ENCODE measurements around the gene MYOF. TPM values are rescaled to one million over a fixed set of nuclear protein-coding genes. Genes with fewer than 3 reads are reported as not detected.

MYOF gene
- total and polyA plus RNA-seq, 9 of the 15 experiments (the other 6 are each of a cell fraction or from before 2014, with no cell fraction given): 0.06 to 0.27 TPM; not detected in 7

DNA sequence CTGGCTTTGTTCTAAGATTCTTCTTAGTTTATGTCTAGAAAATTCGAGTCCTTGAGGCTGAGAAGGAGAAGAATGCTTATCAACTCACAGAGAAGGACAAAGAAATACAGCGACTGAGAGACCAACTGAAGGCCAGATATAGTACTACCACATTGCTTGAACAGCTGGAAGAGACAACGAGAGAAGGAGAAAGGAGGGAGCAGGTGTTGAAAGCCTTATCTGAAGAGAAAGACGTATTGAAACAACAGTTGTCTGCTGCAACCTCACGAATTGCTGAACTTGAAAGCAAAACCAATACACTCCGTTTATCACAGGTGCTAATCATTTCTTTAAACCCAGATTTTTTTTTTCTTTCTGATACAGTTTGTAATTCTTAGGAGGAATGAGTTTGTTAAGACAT lies 20.9 kb upstream of the MYOF start:
- H3K27ac ChIP-seq (ENCODE audit: extremely low read depth, low read depth, low read length): no peak overlapping the region
- WGBS (ENCODE audit: insufficient coverage, low coverage, missing lambda C conversion rate): 39% methylated on average over 6 of the region's 6 CpGs
- H3K9ac ChIP-seq (ENCODE audit: insufficient read depth in 1 of 2, low read depth in 2 of 2, low read length in 2 of 2): no peak overlapping the region

More for the DNA sequence above, 20.9 kb upstream of the MYOF start:
- Histone ChIP-seq H4K20me1 (replicated peaks; ENCODE audit: control insufficient read depth, insufficient read depth, low read length) (no peaks in the 10 kb centered on the region), H2AFZ (ENCODE audit: low read depth, low read length) (no peak overlapping the region), H3K27me3 (ENCODE audit: control insufficient read depth in 2 of 2, insufficient read depth in 2 of 2, low read length in 2 of 2) (no peaks in the 10 kb centered on the region), H3K9me1 (ENCODE audit: control insufficient read depth, insufficient read depth, low read length) (no peaks in the 10 kb centered on the region), H3K4me3 (no peak overlapping the region), H3K4me1 (replicated peaks in 1 of 2; ENCODE audit: control insufficient read depth in 2 of 2, insufficient read depth in 2 of 2, low read length in 2 of 2) (peaks cover 0 to 4% of the 10 kb centered on the region in 2 experiments; a peak in 3 of 5 replicates), H3K79me2 (ENCODE audit: control insufficient read depth, insufficient read depth, low read length) (no peaks in the 10 kb centered on the region; the same call in 2 of the 3 replicates), H3K36me3 (ENCODE audit: control insufficient read depth, insufficient read depth, low read length) (peaks cover 28% of the 10 kb centered on the region; the same call in 1 of the 3 replicates), H3K9me3 (replicated peaks; ENCODE audit: control insufficient read depth, insufficient read depth, low read depth, low read length) (no peaks in the 10 kb centered on the region), H3K4me2 (ENCODE audit: insufficient read depth, low read length) (no peak overlapping the region)
- in situ Hi-C loops (cut with MboI) (no loop called here), intact Hi-C loops (cut with micrococcal nuclease) (no loop called here)
- FAIRE-seq (no peak), DNase-seq (ENCODE audit: extremely low read depth in 1 of 4, low spot score in 3 of 4) (no peak), ATAC-seq (no peak)
- CTCF ChIA-PET (ENCODE audit: low intra/inter-chr PET ratio): no interaction called here
- BruUV-seq (replicated peaks): no TSS peak
- no peak for TF ChIP-seq SMARCC2 (IDR thresholded peaks at IDR 0.05; ENCODE audit: low read depth)
- no peak for TF ChIP-seq NCOA1 (IDR thresholded peaks at IDR 0.05; ENCODE audit: low read depth)
- no peak for TF ChIP-seq SP1 (CRISPR knock-in tag; IDR thresholded peaks at IDR 0.05)
- no peak for TF ChIP-seq ZBTB17 (CRISPR knock-in tag; IDR thresholded peaks at IDR 0.05)
- TF ChIP-seq MTA2 (IDR thresholded peaks at IDR 0.05; ENCODE audit: low read depth): no peak
- TF ChIP-seq, protein P1, sequence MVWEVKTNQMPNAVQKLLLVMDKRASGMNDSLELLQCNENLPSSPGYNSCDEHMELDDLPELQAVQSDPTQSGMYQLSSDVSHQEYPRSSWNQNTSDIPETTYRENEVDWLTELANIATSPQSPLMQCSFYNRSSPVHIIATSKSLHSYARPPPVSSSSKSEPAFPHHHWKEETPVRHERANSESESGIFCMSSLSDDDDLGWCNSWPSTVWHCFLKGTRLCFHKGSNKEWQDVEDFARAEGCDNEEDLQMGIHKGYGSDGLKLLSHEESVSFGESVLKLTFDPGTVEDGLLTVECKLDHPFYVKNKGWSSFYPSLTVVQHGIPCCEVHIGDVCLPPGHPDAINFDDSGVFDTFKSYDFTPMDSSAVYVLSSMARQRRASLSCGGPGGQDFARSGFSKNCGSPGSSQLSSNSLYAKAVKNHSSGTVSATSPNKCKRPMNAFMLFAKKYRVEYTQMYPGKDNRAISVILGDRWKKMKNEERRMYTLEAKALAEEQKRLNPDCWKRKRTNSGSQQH (CRISPR knock-in tag; IDR thresholded peaks at IDR 0.05): no peak
- no peak for TF ChIP-seq POLR2H (tag; IDR thresholded peaks at IDR 0.05; ENCODE audit: low read depth)
- TF ChIP-seq CBX3 (IDR thresholded peaks at IDR 0.05; ENCODE audit: borderline replicate concordance in 1 of 2, low read length in 2 of 2): no peak
- no peak for TF ChIP-seq BHLHE40 (IDR thresholded peaks at IDR 0.05; ENCODE audit: low read length)
- TF ChIP-seq, protein P2, sequence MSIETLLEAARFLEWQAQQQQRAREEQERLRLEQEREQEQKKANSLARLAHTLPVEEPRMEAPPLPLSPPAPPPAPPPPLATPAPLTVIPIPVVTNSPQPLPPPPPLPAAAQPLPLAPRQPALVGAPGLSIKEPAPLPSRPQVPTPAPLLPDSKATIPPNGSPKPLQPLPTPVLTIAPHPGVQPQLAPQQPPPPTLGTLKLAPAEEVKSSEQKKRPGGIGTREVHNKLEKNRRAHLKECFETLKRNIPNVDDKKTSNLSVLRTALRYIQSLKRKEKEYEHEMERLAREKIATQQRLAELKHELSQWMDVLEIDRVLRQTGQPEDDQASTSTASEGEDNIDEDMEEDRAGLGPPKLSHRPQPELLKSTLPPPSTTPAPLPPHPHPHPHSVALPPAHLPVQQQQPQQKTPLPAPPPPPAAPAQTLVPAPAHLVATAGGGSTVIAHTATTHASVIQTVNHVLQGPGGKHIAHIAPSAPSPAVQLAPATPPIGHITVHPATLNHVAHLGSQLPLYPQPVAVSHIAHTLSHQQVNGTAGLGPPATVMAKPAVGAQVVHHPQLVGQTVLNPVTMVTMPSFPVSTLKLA (conservative IDR thresholded peaks at IDR 0.05): no peak
- TF ChIP-seq FOXJ2 (tag; IDR thresholded peaks at IDR 0.05): no peak
- TF ChIP-seq, protein P3, sequence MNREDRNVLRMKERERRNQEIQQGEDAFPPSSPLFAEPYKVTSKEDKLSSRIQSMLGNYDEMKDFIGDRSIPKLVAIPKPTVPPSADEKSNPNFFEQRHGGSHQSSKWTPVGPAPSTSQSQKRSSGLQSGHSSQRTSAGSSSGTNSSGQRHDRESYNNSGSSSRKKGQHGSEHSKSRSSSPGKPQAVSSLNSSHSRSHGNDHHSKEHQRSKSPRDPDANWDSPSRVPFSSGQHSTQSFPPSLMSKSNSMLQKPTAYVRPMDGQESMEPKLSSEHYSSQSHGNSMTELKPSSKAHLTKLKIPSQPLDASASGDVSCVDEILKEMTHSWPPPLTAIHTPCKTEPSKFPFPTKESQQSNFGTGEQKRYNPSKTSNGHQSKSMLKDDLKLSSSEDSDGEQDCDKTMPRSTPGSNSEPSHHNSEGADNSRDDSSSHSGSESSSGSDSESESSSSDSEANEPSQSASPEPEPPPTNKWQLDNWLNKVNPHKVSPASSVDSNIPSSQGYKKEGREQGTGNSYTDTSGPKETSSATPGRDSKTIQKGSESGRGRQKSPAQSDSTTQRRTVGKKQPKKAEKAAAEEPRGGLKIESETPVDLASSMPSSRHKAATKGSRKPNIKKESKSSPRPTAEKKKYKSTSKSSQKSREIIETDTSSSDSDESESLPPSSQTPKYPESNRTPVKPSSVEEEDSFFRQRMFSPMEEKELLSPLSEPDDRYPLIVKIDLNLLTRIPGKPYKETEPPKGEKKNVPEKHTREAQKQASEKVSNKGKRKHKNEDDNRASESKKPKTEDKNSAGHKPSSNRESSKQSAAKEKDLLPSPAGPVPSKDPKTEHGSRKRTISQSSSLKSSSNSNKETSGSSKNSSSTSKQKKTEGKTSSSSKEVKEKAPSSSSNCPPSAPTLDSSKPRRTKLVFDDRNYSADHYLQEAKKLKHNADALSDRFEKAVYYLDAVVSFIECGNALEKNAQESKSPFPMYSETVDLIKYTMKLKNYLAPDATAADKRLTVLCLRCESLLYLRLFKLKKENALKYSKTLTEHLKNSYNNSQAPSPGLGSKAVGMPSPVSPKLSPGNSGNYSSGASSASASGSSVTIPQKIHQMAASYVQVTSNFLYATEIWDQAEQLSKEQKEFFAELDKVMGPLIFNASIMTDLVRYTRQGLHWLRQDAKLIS (CRISPR knock-in tag; IDR thresholded peaks at IDR 0.05): no peak
- no peak for TF ChIP-seq KDM5B (IDR thresholded peaks at IDR 0.05; ENCODE audit: insufficient replicate concordance, low read depth, low read length)
- TF ChIP-seq BCL6 (CRISPR knock-in tag; IDR thresholded peaks at IDR 0.05): no peak
- TF ChIP-seq CEBPB (tag; IDR thresholded peaks at IDR 0.05): no peak
- POLR2A ChIA-PET: no interaction called here

All from K562 (cell line).